ENCODE results near the gene PHLDB1. TPM values are rescaled to one million over a fixed set of nuclear protein-coding genes. Genes with fewer than 3 reads are reported as not detected.
"Not testable (repeated sequence)": the region's sequence is repeated elsewhere in the genome, so short reads cannot be mapped to it uniquely, and the experiment has no call there.

PHLDB1 gene
- total RNA-seq, 3 donors from 2014 or later = 104 to 150 (median 109) TPM

DNA sequence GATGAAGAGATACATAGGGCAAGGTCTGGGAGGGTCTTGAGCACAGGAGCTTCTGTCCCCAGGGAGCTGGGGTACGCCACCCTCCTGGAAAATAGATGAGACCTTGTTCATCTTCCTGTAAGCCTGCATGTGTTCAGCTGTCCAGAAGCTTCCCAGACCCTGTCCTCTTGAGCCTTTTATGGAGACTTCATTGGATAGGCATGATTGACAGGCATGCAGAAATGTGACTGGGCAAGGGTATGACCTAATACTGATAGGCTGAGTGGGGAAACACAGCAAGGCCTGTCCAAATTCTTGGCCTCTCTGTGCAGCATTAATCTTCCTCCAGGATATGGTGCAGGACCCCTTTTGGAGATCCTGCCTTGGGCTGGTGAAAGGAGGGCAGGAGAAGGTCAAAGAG, 19.5 kb upstream of the PHLDB1 start:
- Histone ChIP-seq H3K27me3 (no peaks in the 10 kb centered on the region), H3K27ac (no peak overlapping the region), H3K9me3 (no peaks in the 10 kb centered on the region), H3K4me3 (no peak overlapping the region), H3K36me3 (peaks cover 4% of the 10 kb centered on the region), H3K4me1 (no peaks in the 10 kb centered on the region)
- intact Hi-C loops (cut with DNase I; ENCODE audit: low total_unique reads) = no loop called here
- TF ChIP-seq POLR2AphosphoS5 (IDR thresholded peaks at IDR 0.05) (no peak), POLR2A (IDR thresholded peaks at IDR 0.05) (no peak)
- TF ChIP-seq, protein P1, sequence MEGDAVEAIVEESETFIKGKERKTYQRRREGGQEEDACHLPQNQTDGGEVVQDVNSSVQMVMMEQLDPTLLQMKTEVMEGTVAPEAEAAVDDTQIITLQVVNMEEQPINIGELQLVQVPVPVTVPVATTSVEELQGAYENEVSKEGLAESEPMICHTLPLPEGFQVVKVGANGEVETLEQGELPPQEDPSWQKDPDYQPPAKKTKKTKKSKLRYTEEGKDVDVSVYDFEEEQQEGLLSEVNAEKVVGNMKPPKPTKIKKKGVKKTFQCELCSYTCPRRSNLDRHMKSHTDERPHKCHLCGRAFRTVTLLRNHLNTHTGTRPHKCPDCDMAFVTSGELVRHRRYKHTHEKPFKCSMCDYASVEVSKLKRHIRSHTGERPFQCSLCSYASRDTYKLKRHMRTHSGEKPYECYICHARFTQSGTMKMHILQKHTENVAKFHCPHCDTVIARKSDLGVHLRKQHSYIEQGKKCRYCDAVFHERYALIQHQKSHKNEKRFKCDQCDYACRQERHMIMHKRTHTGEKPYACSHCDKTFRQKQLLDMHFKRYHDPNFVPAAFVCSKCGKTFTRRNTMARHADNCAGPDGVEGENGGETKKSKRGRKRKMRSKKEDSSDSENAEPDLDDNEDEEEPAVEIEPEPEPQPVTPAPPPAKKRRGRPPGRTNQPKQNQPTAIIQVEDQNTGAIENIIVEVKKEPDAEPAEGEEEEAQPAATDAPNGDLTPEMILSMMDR (IDR thresholded peaks at IDR 0.05) = no peak
- DNase-seq (ENCODE audit: low spot score in 2 of 2) = no peak

DNA sequence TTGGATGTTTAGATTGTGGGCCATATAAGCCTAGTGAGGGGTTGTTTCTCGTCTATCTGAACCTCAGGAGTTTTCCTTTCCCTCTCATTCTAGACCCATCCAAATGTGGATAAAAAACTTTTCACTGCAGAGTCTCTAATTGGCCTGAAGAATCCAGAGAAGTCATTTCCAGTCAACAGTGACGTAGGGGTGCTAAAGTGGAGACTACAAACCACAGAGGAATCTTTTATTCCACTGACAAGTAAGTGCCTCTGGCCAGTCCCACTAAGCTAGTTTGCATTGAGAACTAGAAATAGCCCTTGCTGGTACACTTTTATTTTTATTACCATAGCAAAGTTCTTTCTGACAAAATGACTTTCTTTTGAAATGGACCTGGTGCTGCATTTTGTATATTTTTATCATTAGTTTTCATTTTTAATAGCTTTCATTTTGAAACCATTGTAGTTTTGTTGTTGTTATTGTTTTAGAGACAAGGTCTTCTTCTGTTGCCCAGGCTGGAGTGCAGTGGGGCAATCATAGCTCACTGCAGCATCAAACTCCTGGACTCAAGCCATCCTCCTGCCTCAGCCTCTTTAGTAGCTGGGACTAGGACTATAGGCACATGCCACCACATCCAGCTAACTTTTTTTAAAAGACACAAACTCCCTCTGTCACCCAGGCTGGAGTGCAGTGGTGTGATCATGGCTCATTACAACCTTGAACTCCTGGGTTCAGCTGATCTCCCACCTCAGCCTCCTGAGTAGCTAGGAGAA, 14.6 kb upstream of the PHLDB1 start:
- TF ChIP-seq, protein P1 (IDR thresholded peaks at IDR 0.05) = no peak
- TF ChIP-seq POLR2AphosphoS5 (IDR thresholded peaks at IDR 0.05) = no peak
- TF ChIP-seq POLR2A (IDR thresholded peaks at IDR 0.05) = no peak
- H3K9me3 ChIP-seq = no peaks in the 10 kb centered on the region
- H3K27ac ChIP-seq = no peak overlapping the region
- intact Hi-C loops (cut with DNase I; ENCODE audit: low total_unique reads) = no loop called here
- no peak overlapping the region for H3K4me3 ChIP-seq
- no peaks in the 10 kb centered on the region for H3K27me3 ChIP-seq
- H3K4me1 ChIP-seq = no peaks in the 10 kb centered on the region
- DNase-seq (ENCODE audit: low spot score in 2 of 2) = no peak
- peaks cover 11% of the 10 kb centered on the region for H3K36me3 ChIP-seq

DNA sequence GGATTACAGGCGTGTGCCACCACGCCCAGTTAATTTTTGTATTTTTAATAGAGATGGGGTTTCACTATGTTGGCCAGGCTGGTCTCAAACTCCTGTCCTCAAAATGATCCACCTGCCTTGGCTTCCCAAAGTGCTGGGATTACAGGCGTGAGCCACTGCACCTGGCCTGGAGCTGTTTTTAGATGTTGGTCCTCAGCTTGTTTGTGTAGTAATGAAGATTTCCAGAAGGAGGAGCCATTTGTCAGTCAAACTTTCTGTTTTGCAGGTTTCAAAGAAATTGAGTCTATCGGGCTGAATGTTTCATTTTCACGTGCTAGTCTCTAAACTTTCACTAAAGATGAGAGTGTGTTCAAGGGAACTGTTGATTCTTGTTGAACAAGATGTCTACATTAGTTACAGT, 12.4 kb upstream of the PHLDB1 start:
- intact Hi-C loops (cut with DNase I; ENCODE audit: low total_unique reads) = not testable (repeated sequence)

DNA sequence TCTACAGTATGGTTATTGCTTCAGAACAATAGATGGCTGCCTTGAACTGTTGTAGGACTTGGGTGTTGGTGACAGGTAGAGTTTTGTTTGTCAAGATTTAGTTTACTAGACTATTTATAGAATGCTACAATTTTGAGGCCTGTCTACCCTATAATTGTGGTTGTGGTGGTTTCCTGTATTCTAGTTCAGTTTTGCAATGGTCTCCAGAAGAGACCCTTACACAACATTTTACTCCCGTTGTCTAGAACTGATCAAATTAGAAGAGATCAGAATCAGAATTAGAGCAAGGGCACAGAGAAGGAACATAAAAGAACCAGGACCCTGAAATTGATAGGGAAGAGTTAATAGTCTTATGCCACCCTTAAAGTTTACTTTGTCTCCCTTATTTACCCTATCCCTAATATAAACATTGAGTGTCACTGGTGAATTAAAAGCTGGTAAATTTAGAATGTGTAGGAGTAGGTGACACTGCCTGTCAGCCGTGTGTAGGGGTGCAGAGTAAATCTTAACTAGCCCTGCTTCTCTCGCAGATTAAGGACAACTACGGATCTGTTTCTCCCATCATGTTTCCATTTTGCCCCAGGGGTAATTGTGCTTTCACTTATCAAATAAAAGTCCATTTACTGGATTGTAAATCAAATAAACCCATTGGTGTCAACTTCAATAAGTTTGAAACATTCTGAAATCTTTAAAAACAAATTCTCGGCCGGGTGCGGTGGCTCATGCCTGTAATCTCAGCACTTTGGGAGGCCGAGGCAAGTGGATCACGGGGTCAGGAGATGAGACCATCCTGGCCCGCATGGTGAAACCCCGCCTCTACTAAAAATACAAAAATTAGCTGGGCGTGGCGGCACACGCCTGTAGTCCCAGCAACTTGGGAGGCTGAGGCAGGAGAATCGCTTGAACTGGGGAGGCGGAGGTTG, 10.9 kb upstream of the PHLDB1 start:
- peaks cover 7% of the 10 kb centered on the region for H3K36me3 ChIP-seq
- H3K9me3 ChIP-seq = no peaks in the 10 kb centered on the region
- H3K4me3 ChIP-seq = no peak overlapping the region
- TF ChIP-seq POLR2A (IDR thresholded peaks at IDR 0.05) (no peak), POLR2AphosphoS5 (IDR thresholded peaks at IDR 0.05) (no peak)
- TF ChIP-seq, protein P1 (IDR thresholded peaks at IDR 0.05) = no peak
- H3K4me1 ChIP-seq = no peaks in the 10 kb centered on the region
- H3K27me3 ChIP-seq = no peaks in the 10 kb centered on the region
- no peak overlapping the region for H3K27ac ChIP-seq
- intact Hi-C loops (cut with DNase I; ENCODE audit: low total_unique reads) = no loop called here
- DNase-seq (ENCODE audit: low spot score in 2 of 2) = no peak

More for the DNA sequence above, 12.4 kb upstream of the PHLDB1 start:
- H3K4me1 ChIP-seq; H3K27me3 ChIP-seq; DNase-seq (ENCODE audit: low spot score in 2 of 2); H3K4me3 ChIP-seq; H3K9me3 ChIP-seq: not testable (repeated sequence)
- TF ChIP-seq, protein P1 (IDR thresholded peaks at IDR 0.05) = peak; percentile 32 to 66 (median 61)
- peak overlapping the region in 1 of 2 donors; percentile 33 for H3K27ac ChIP-seq
- peaks cover 11% of the 10 kb centered on the region for H3K36me3 ChIP-seq

DNA sequence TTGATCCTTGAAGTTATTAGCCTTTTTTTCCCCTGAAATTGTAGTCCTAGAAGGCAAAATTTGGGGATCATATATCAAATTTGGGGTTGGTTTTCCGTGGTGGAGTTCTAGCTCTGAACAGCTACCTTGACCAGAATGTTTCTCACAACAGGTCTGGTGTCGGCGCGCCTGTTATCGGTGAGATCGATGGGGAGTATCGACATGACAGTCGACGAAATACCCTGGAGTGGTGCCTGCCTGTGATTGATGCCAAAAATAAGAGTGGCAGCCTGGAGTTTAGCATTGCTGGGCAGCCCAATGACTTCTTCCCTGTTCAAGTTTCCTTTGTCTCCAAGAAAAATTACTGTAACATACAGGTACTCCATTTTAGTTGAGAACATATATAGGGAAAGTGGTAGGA, 9.9 kb upstream of the PHLDB1 start:
- no peaks in the 10 kb centered on the region for H3K27me3 ChIP-seq
- DNase-seq (ENCODE audit: low spot score in 2 of 2) = no peak
- no peaks in the 10 kb centered on the region for H3K4me1 ChIP-seq
- H3K27ac ChIP-seq = no peak overlapping the region
- H3K4me3 ChIP-seq = no peak overlapping the region
- peaks cover 7% of the 10 kb centered on the region for H3K36me3 ChIP-seq
- TF ChIP-seq, protein P1 (IDR thresholded peaks at IDR 0.05) = no peak
- TF ChIP-seq POLR2A (IDR thresholded peaks at IDR 0.05) = no peak
- TF ChIP-seq POLR2AphosphoS5 (IDR thresholded peaks at IDR 0.05) = no peak
- no peaks in the 10 kb centered on the region for H3K9me3 ChIP-seq
- intact Hi-C loops (cut with DNase I; ENCODE audit: low total_unique reads) = no loop called here

Data from breast epithelium (tissue), 4 donors.